Thymus (tissue), 11 donors: Measurements from ENCODE around the gene SPG11. TPM values are rescaled to one million over a fixed set of nuclear protein-coding genes. Genes with fewer than 3 reads are reported as not detected.
"Not testable (repeated sequence)": the region's sequence is repeated elsewhere in the genome, so short reads cannot be mapped to it uniquely, and the experiment has no call there.

ENCODE experiments used
- DNase-seq, 9 donors: peaks; one replicate each; pipeline ENCODE4 v3.0.0-alpha.2; 2013; ENCODE audit warnings: low spot score in 9 of 9, low read depth in 6 of 9, missing footprints in 1 of 9
- H3K27ac ChIP-seq, 2 donors: one replicate each; pipeline ENCODE4 v1.5.1; 2013; ENCODE audit warnings: control low read depth in 1 of 2, low read depth in 1 of 2, low read length in 1 of 2, mild to moderate bottlenecking in 1 of 2, moderate library complexity in 1 of 2
- H3K27me3 ChIP-seq, 2 donors: one replicate each; pipeline ENCODE4 v1.5.1; 2013; ENCODE audit warnings: low read length in 1 of 2; ENCODE audit not compliant: control insufficient read depth in 2 of 2, insufficient read depth in 1 of 2
- H3K36me3 ChIP-seq, 2 donors: one replicate each; pipeline ENCODE4 v1.5.1; 2013; ENCODE audit warnings: low read length in 1 of 2, mild to moderate bottlenecking in 1 of 2, moderate library complexity in 1 of 2; ENCODE audit not compliant: control insufficient read depth in 2 of 2, insufficient read depth in 2 of 2
- H3K4me1 ChIP-seq, 2 donors: one replicate each; pipeline ENCODE4 v1.5.1; 2013; ENCODE audit warnings: low read length in 2 of 2; ENCODE audit not compliant: control insufficient read depth in 2 of 2, insufficient read depth in 2 of 2
- H3K4me3 ChIP-seq, 2 donors: one replicate each; pipeline ENCODE4 v1.5.1; 2013; ENCODE audit warnings: low read length in 2 of 2, control low read depth in 1 of 2, mild to moderate bottlenecking in 1 of 2
- H3K9me3 ChIP-seq, 2 donors: one replicate each; pipeline ENCODE4 v1.5.1; 2013; ENCODE audit warnings: low read length in 1 of 2, mild to moderate bottlenecking in 1 of 2; ENCODE audit not compliant: control insufficient read depth in 2 of 2, insufficient read depth in 1 of 2
- WGBS: extraction: QIAGEN DNeasy Blood & Tissue Kit; methylation state at CpG from one replicate; pipeline ENCODE4 v1.1.7; 2013; 5-methylcytosine and 5-hydroxymethylcytosine counted together
- polyA plus RNA-seq: library from polyadenylated mRNA; stranded (reverse); fragments of 200-250 nt; gene quantifications from one replicate; pipeline ENCODE4 v1.2.3, GENCODE V29; 2013
- total RNA-seq: library from RNA; stranded (reverse); fragments of 120-200 nt; gene quantifications from one replicate; pipeline ENCODE4 v1.2.4, GENCODE V29; 2013
- donor health status: healthy.

The SPG11 gene
- total and polyA plus RNA-seq, 2 donors: 48.0 to 67.3 TPM

GRCh38 chr15:44690245-44690644, 26.8 kb upstream of the SPG11 start:
- not testable (repeated sequence) for H3K27me3 ChIP-seq, H3K36me3 ChIP-seq
- WGBS: 10% methylated on average over 1 of the region's 1 CpG

GRCh38 chr15:44689318-44689717, 25.9 kb upstream of the SPG11 start:
- H3K27me3 ChIP-seq: not testable (repeated sequence)

More at GRCh38 chr15:44690245-44690644, 26.8 kb upstream of the SPG11 start:
- not testable (repeated sequence) for H3K9me3 ChIP-seq, H3K4me3 ChIP-seq, DNase-seq, H3K4me1 ChIP-seq, H3K27ac ChIP-seq

GRCh38 chr15:44682809-44683682, 19.6 kb upstream of the SPG11 start:
- H3K36me3 ChIP-seq, H3K27me3 ChIP-seq, H3K4me3 ChIP-seq, H3K9me3 ChIP-seq: not testable (repeated sequence)
- 33% methylated on average over 8 of the region's 8 CpGs for WGBS
- Histone ChIP-seq H3K4me1 (peaks cover 16 to 44% of the 10 kb centered on the region in 2 donors), H3K27ac (peak overlapping the region; percentile 68 to 92)
- DNase-seq: peak in 7 of 9 donors; percentile 51 to 90 (median 76)

More at GRCh38 chr15:44689318-44689717, 25.9 kb upstream of the SPG11 start:
- DNase-seq, H3K9me3 ChIP-seq, H3K36me3 ChIP-seq, H3K4me1 ChIP-seq, H3K27ac ChIP-seq, H3K4me3 ChIP-seq: not testable (repeated sequence)
- 98% methylated on average over 2 of the region's 2 CpGs for WGBS

GRCh38 chr15:44682211-44682610, 18.7 kb upstream of the SPG11 start:
- DNase-seq: no peak
- Histone ChIP-seq H3K27me3 (no peaks in the 10 kb centered on the region), H3K36me3 (no peaks in the 10 kb centered on the region), H3K9me3 (no peaks in the 10 kb centered on the region), H3K4me3 (no peak overlapping the region), H3K4me1 (peaks cover 19 to 52% of the 10 kb centered on the region in 2 donors), H3K27ac (peak overlapping the region; percentile 68 to 92)
- 83% methylated on average over 2 of the region's 2 CpGs for WGBS

DNA sequence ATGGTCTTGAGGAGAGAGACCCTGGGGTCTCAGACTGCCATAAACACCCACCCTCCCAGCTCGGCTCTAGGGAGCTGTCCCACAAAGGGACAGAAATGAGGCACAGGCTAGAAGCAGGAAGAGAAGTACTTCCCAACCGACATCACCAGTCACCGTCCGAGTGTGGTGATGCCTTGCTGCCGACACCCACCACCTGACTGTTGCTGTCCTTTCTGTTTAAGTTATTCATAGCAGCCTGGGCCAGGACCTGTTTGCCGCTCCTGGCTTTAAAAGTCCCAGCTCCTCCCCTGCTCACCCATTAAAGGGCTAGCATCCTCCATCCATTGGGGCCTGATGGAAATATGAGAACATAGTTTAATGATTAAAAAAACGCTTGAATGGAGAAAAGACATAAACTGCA, 13.2 kb upstream of the SPG11 start:
- H3K4me1 ChIP-seq: peaks cover 33 to 71% of the 10 kb centered on the region in 2 donors
- peak overlapping the region; percentile 88 to 94 for H3K27ac ChIP-seq
- 28% methylated on average over 7 of the region's 7 CpGs for WGBS
- DNase-seq: no peak
- no peaks in the 10 kb centered on the region for H3K9me3 ChIP-seq
- no peak overlapping the region for H3K4me3 ChIP-seq
- H3K36me3 ChIP-seq: no peaks in the 10 kb centered on the region
- no peaks in the 10 kb centered on the region for H3K27me3 ChIP-seq

DNA sequence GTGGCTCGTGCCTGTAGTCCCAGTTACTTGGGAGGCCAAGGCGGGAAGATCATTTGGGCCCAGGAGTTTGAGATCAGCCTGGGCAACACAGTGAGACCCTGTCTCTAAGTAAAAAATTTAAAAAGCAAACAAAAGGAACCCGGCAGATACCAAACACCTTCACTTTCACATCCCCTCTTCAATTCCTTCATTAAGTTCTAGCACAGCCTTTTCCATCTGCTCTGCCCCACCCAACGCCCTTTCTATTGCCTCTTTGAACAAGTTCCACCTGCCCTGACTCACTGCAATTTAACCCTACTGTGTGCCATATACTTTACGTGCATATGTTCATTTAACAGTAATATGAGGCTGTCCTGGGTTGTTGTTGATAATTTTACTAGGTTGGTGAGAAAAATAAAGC, 12.4 kb upstream of the SPG11 start:
- Histone ChIP-seq H3K27ac (peak overlapping the region in 1 of 2 donors; percentile 46), H3K4me1 (peaks cover 34 to 76% of the 10 kb centered on the region in 2 donors), H3K27me3 (no peaks in the 10 kb centered on the region), H3K36me3 (no peaks in the 10 kb centered on the region), H3K4me3 (no peak overlapping the region), H3K9me3 (no peaks in the 10 kb centered on the region)
- WGBS: 92% methylated on average over 5 of the region's 5 CpGs
- DNase-seq: no peak

GRCh38 chr15:44673639-44674038, 10.2 kb upstream of the SPG11 start:
- no peaks in the 10 kb centered on the region for H3K27me3 ChIP-seq
- no peak overlapping the region for H3K27ac ChIP-seq
- no peak for DNase-seq
- no peak overlapping the region for H3K4me3 ChIP-seq
- H3K9me3 ChIP-seq: no peaks in the 10 kb centered on the region
- peaks cover 55 to 84% of the 10 kb centered on the region in 2 donors for H3K4me1 ChIP-seq
- H3K36me3 ChIP-seq: no peaks in the 10 kb centered on the region
- WGBS: 98% methylated on average over 2 of the region's 2 CpGs

DNA sequence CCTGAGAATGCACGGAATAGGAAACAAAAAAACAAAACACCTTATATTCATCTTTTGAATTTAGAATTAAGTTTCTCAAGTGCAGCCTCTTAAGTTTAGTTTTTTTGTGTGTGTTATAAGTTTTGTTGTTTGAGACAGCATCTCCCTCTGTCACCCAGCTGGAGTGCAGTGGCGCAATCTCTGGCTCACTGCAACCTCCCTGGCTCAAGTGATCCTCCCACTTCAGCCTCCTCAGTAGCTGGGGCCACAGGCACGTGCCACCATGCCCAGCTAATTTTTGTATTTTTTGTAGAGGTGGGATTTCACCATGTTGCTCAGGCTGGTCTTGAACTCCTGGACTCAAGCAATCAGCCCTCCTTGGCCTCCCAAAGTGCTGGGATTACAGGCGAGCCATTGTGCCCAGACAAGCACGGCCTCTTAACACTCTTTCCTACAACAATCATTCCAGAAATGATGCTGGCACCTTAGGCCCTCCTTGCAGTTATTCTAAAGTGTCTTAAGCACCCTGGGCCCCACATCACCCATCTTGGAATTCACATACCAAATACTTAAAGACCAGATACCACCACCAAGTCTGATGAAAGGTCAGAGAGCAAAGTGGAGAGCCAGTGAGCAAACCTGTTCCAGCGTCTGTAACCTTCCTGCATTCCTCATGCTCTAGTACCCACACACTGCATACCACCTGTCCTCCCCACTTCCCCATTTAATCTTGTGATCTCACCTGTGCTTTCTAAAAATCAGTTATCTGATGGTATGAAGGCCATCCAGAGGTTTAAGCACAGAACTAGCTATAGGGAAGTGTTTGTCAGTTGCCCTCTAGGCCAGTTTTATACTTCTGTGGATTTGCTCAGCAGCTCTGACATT, 6.9 kb upstream of the SPG11 start:
- Histone ChIP-seq H3K36me3 (no peaks in the 10 kb centered on the region), H3K27ac (peak overlapping the region; percentile 2 to 95), H3K9me3 (no peaks in the 10 kb centered on the region), H3K27me3 (no peaks in the 10 kb centered on the region), H3K4me1 (peaks cover 52 to 66% of the 10 kb centered on the region in 2 donors), H3K4me3 (no peak overlapping the region)
- no peak for DNase-seq
- WGBS: 89% methylated on average over 6 of the region's 6 CpGs

DNA sequence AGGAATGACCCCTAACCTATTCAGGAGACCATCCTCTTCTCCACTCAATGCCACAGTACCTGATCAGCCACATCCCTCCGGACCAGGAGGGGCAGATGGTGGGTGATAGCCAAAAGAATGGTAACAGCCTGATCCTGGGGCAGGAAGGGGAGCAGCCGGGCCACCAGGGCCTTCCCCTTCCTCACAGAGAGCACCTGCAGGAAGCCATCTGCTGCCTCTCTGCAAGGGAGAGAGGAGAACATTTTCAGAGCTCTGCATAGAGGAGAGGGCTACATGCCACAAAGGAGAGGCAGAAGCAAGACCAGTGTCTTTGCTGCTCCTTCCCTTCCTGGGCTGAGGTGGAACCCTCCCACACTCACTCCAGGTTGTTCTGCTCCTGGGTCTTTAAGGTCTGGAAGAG, 5.5 kb upstream of the SPG11 start:
- no peaks in the 10 kb centered on the region for H3K27me3 ChIP-seq
- H3K36me3 ChIP-seq: no peaks in the 10 kb centered on the region
- WGBS: 2% methylated on average over 2 of the region's 2 CpGs
- H3K4me1 ChIP-seq: peaks cover 53 to 58% of the 10 kb centered on the region in 2 donors
- H3K27ac ChIP-seq: peak overlapping the region; percentile 81 to 95
- H3K9me3 ChIP-seq: no peaks in the 10 kb centered on the region
- peak overlapping the region in 1 of 2 donors; percentile 1 for H3K4me3 ChIP-seq
- DNase-seq: peak in 5 of 9 donors; percentile 44 to 88 (median 67)
